Heart right ventricle (tissue), 16 donors: ENCODE measurements around the gene ACOXL. TPM values are rescaled to one million over a fixed set of nuclear protein-coding genes. Genes with fewer than 3 reads are reported as not detected.

Source experiments
- ATAC-seq, 8 donors: fragments of 200-7000 bp; cut with Tn5 transposase; one replicate each; pipeline ENCODE4 v1.9.1; 2020; ENCODE audit warnings: mild to moderate bottlenecking in 8 of 8, moderate library complexity in 8 of 8, moderate number of reproducible peaks in 1 of 8
- DNase-seq, 2 donors: peaks; one replicate each; pipeline ENCODE4 v3.0.0-alpha.2; 2020
- H3K27ac ChIP-seq, 10 donors: fragments of 200-600 bp; sonication (generic) in 2 of 10; one replicate each; pipeline versions ENCODE4 v1.5.0 to v1.8.0; 2020 to 2022; ENCODE audit warnings: mild to moderate bottlenecking in 3 of 10
- H3K27me3 ChIP-seq, 7 donors: fragments of 200-600 bp; one replicate each; pipeline ENCODE4 v1.8.0; 2021 to 2022; ENCODE audit warnings: mild to moderate bottlenecking in 2 of 7
- H3K36me3 ChIP-seq, 9 donors: fragments of 200-600 bp; sonication (generic) in 1 of 9; one replicate each; pipeline versions ENCODE4 v1.5.0 to v1.8.0; 2020 to 2022; ENCODE audit warnings: mild to moderate bottlenecking in 2 of 9
- H3K4me1 ChIP-seq, 9 donors: fragments of 200-600 bp; sonication (generic) in 1 of 9; one replicate each; pipeline versions ENCODE4 v1.5.0 to v1.8.0; 2020 to 2022; ENCODE audit warnings: mild to moderate bottlenecking in 4 of 9
- H3K4me3 ChIP-seq, 10 donors: fragments of 200-600 bp; sonication (generic) in 2 of 10; one replicate each; pipeline versions ENCODE4 v1.5.0 to v1.8.0; 2020 to 2022; ENCODE audit warnings: mild to moderate bottlenecking in 7 of 10, moderate library complexity in 2 of 10
- H3K9me3 ChIP-seq, 11 donors: fragments of 200-600 bp in 10 of 11; sonication (generic) in 2 of 11; one replicate each; pipeline versions ENCODE4 v1.5.0 to v1.8.0; 2013 to 2022; ENCODE audit warnings: mild to moderate bottlenecking in 2 of 11, control low read depth in 1 of 11, moderate library complexity in 1 of 11
- CTCF ChIP-seq, 9 donors: fragments of 200-600 bp; sonication (generic) in 2 of 9; IDR thresholded peaks; one replicate each; pipeline versions ENCODE4 v1.5.0 to v1.8.0; 2021 to 2022; ENCODE audit warnings: antibody characterized with exemption in 9 of 9, mild to moderate bottlenecking in 5 of 9, moderate library complexity in 1 of 9
- WGBS, 2 donors: extraction: QIAGEN DNeasy Blood & Tissue Kit; methylation state at CpG; one replicate each; pipeline ENCODE4 v1.1.7; 2013; ENCODE audit warnings: inconsistent platforms in 1 of 2; 5-methylcytosine and 5-hydroxymethylcytosine counted together
- intact Hi-C, 10 donors: fragments of 100-400 bp; cut with DNase I; formaldehyde crosslinking; loops; one replicate each; pipeline versions ENCODE4 v1.11.1 to v1.14.2; 2022
- polyA plus RNA-seq, 2 donors: library from polyadenylated mRNA; stranded (reverse); fragments of 200-250 nt; gene quantifications; one replicate each; pipeline ENCODE4 v1.2.3, GENCODE V29; 2013
- total RNA-seq, 10 donors: library from RNA; stranded (reverse); fragmentation: NEBNext Ultra II Directional in 3 of 10; extraction: Animal tissue kit (Norgen Biotek cat#: 25700) in 3 of 10; gene quantifications; one replicate each; pipeline versions ENCODE4 v1.2.1 to v1.2.4, GENCODE V29; 2021 to 2023
- donor health status: Arrhythmogenic right ventricular cardiomyopathy.
- donor health status: ischemic (EF 13 %, LVEDD 7.1; RV severe dilation, severe dysfunction).
- donor health status: healthy with polysubstance abuse.
- donor health status: DM: no; HTN: yes; CAD: no.
- donor health status: DM: no; HTN: no; CAD: no.
- donor health status: ischemic (EF 25% LVEDD 6.9; RV normal size, moderate dysfunction).
- donor health status: ischemic (EF 25% LVEDD 5.7; RV mildly dilated, moderate dysfunction).
- donor health status: healthy.
- donor health status: DM: yes; HTN: yes; CAD: no.
- donor health status: Ischemic cardiomyopathy.
- donor health status: ischemic (EF 35%, LVEDD 5.7; RV mildly dilated, moderate dysfunction).
- donor health status: nonischemic (EF 11% LVEDD 7.7; RV severe dilation, severe dysfunction).
- donor health status: DM: yes; HTN: yes; CAD: no.
- donor health status: PGD.
- donor health status: ischemic (EF 29% LVEDD 5.4; RV normal size, mild dysfunction).
- donor health status: nonischemic (EF 23%, LVEDD 6.1; RV moderate dilation, normal function).

Gene ACOXL
- total and polyA plus RNA-seq, 12 donors = not detected

GRCh38 chr2:111100087-111100764, 367.9 kb downstream of the ACOXL start:
- intact Hi-C loops = loop anchor here in 1 of 10 donors (2.0 kb wide), 1 partner anchor 61 kb away; no protein-coding TSS in a partner anchor
- ATAC-seq = no peak

GRCh38 chr2:111100765-111101162, 368.4 kb downstream of the ACOXL start:
- TF ChIP-seq CTCF (IDR thresholded peaks at IDR 0.05) = peak in 1 of 9 donors; percentile 20
- ATAC-seq (no peak), DNase-seq (no peak)
- intact Hi-C loops = loop anchor here in 1 of 10 donors (2.0 kb wide), 1 partner anchor 60 kb away; no protein-coding TSS in a partner anchor
- Histone ChIP-seq H3K27ac (no peak overlapping the region), H3K36me3 (no peaks in the 10 kb centered on the region), H3K27me3 (no peaks in the 10 kb centered on the region), H3K4me1 (peaks cover 0 to 8% (median 0%) of the 10 kb centered on the region in 9 donors), H3K4me3 (no peak overlapping the region), H3K9me3 (no peaks in the 10 kb centered on the region)
- 86 to 92% methylated on average over 5 of the region's 5 CpGs for WGBS, 2 donors

More at GRCh38 chr2:111100087-111100764, 367.9 kb downstream of the ACOXL start:
- no peak overlapping the region for H3K27ac ChIP-seq
- no peaks in the 10 kb centered on the region for H3K36me3 ChIP-seq
- H3K4me3 ChIP-seq = no peak overlapping the region
- 89 to 91% methylated on average over 5 of the region's 5 CpGs for WGBS, 2 donors
- DNase-seq = no peak
- TF ChIP-seq CTCF (IDR thresholded peaks at IDR 0.05) = no peak
- H3K9me3 ChIP-seq = no peaks in the 10 kb centered on the region
- no peaks in the 10 kb centered on the region for H3K27me3 ChIP-seq
- H3K4me1 ChIP-seq = peaks cover 0 to 8% (median 0%) of the 10 kb centered on the region in 9 donors

- Histone ChIP-seq H3K4me1 (peaks cover 0 to 8% (median 0%) of the 10 kb centered on the region in 9 donors), H3K36me3 (no peaks in the 10 kb centered on the region), H3K9me3 (no peaks in the 10 kb centered on the region), H3K27ac (no peak overlapping the region), H3K27me3 (no peaks in the 10 kb centered on the region), H3K4me3 (no peak overlapping the region)
- ATAC-seq (no peak), DNase-seq (no peak)
- WGBS, 2 donors = 84 to 86% methylated on average over 2 of the region's 2 CpGs
- no peak for TF ChIP-seq CTCF (IDR thresholded peaks at IDR 0.05)
- intact Hi-C loops = loop anchor here in 1 of 10 donors (2.0 kb wide), 1 partner anchor 59 kb away; no protein-coding TSS in a partner anchor
These were observed 369.2 kb downstream of the ACOXL start for GRCh38 chr2:111101592-111101991.

GRCh38 chr2:111102216-111102615, 369.8 kb downstream of the ACOXL start:
- H3K36me3 ChIP-seq = no peaks in the 10 kb centered on the region
- no peak for TF ChIP-seq CTCF (IDR thresholded peaks at IDR 0.05)
- DNase-seq (no peak), ATAC-seq (peak in 1 of 8 donors; percentile 39)
- no peaks in the 10 kb centered on the region for H3K9me3 ChIP-seq
- whole genome bisulfite sequencing, 2 donors = 52 to 60% methylated on average over 2 of the region's 2 CpGs
- peaks cover 0 to 8% (median 0%) of the 10 kb centered on the region in 9 donors for H3K4me1 ChIP-seq
- intact Hi-C loops = no loop called here
- H3K27me3 ChIP-seq = peaks cover 0 to 4% (median 0%) of the 10 kb centered on the region in 7 donors
- H3K4me3 ChIP-seq = no peak overlapping the region
- no peak overlapping the region for H3K27ac ChIP-seq
